ENCODE results near the gene CYLD.

DNA sequence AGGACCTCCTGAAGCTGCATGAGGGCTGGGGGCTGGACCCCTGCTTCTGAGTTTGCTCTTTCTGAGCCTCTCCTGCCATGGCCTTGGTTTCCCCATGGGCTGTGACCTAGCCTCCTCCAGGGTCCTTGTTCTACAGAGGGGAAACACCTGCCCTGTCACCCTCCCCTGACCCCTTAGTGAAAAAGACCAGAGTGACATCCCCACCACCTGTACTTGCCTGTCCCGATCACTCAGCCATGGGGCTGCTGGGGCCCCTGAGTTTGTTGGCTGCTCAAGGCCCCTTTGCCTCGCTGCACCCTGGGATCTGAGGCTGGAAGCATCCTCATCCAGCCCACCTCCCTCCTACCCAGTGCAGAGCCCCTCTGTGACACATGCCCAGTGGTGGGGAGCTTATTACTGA is 47.7 kb upstream of the CYLD start:
- TF ChIP-seq, protein P1, sequence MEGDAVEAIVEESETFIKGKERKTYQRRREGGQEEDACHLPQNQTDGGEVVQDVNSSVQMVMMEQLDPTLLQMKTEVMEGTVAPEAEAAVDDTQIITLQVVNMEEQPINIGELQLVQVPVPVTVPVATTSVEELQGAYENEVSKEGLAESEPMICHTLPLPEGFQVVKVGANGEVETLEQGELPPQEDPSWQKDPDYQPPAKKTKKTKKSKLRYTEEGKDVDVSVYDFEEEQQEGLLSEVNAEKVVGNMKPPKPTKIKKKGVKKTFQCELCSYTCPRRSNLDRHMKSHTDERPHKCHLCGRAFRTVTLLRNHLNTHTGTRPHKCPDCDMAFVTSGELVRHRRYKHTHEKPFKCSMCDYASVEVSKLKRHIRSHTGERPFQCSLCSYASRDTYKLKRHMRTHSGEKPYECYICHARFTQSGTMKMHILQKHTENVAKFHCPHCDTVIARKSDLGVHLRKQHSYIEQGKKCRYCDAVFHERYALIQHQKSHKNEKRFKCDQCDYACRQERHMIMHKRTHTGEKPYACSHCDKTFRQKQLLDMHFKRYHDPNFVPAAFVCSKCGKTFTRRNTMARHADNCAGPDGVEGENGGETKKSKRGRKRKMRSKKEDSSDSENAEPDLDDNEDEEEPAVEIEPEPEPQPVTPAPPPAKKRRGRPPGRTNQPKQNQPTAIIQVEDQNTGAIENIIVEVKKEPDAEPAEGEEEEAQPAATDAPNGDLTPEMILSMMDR (IDR thresholded peaks at IDR 0.05), result no peak
- TF ChIP-seq POLR2A (IDR thresholded peaks at IDR 0.05), result no peak
